CD4-positive, alpha-beta T cell (primary cell): ENCODE data around the gene ASAH2. TPM values are rescaled to one million over a fixed set of nuclear protein-coding genes. Genes with fewer than 3 reads are reported as not detected.
"Not testable (repeated sequence)": the region's sequence is repeated elsewhere in the genome, so short reads cannot be mapped to it uniquely, and the experiment has no call there.

Experiments
- ATAC-seq: fragments of 200-7000 bp; cut with Tn5 transposase; one replicate; pipeline ENCODE4 v1.10.0; 2022; ENCODE audit warnings: mild to moderate bottlenecking; ENCODE audit not compliant: poor library complexity
- CTCF ChIA-PET: fragments of 350-600 bp; sonication (Branson Sonifier 250); formaldehyde crosslinking; loops from one replicate; lab custom pipeline; 2021; ENCODE audit warnings: antibody characterized with exemption, inconsistent platforms; lab: Charles Lee
- POLR2A ChIA-PET: fragments of 350-600 bp; sonication (Branson Sonifier 250); formaldehyde crosslinking; loops from one replicate; lab custom pipeline; 2021; ENCODE audit warnings: antibody characterized with exemption, inconsistent platforms; lab: Charles Lee
- DNase-seq, 14 experiments: peaks; one replicate each; pipeline ENCODE4 v3.0.0-alpha.2; 2013 to 2020; ENCODE audit warnings: mixed read lengths in 2 of 14
- H3K27ac ChIP-seq, 2 donors: one replicate each; pipeline versions ENCODE4 v1.5.1 to v1.7.0; 2013; ENCODE audit warnings: low read length in 2 of 2, low read depth in 1 of 2, mild to moderate bottlenecking in 1 of 2
- H3K27me3 ChIP-seq, 2 experiments: 1 replicate in 1 of 2; 2 replicates in 1 of 2; pipeline versions ENCODE4 v1.6.1 to v1.7.0; 2013; ENCODE audit warnings: low read length in 2 of 2, control low read depth in 1 of 2, mild to moderate bottlenecking in 1 of 2, moderate library complexity in 1 of 2; ENCODE audit not compliant: insufficient read depth in 2 of 2, control insufficient read depth in 1 of 2
- H3K36me3 ChIP-seq: one replicate; pipeline ENCODE4 v1.6.1; 2013; ENCODE audit warnings: low read length, control low read depth; ENCODE audit not compliant: insufficient read depth
- H3K4me1 ChIP-seq: one replicate; pipeline ENCODE4 v1.6.1; 2013; ENCODE audit warnings: low read length, control low read depth; ENCODE audit not compliant: insufficient read depth
- H3K4me3 ChIP-seq: one replicate; pipeline ENCODE4 v1.5.1; 2013; ENCODE audit warnings: mild to moderate bottlenecking, low read length, moderate library complexity
- H3K9me3 ChIP-seq, 2 experiments: 1 replicate in 1 of 2; 2 replicates in 1 of 2; pipeline versions ENCODE4 v1.6.1 to v1.7.0; 2013; ENCODE audit warnings: low read length in 2 of 2, mild to moderate bottlenecking in 2 of 2, control low read depth in 1 of 2, moderate library complexity in 1 of 2; ENCODE audit not compliant: control insufficient read depth in 1 of 2, insufficient read depth in 1 of 2
- H3K27ac Mint-ChIP-seq: one replicate; pipeline ENCODE4 v1.8.0; 2020; ENCODE audit warnings: mixed read lengths
- H3K27me3 Mint-ChIP-seq: one replicate; pipeline ENCODE4 v1.8.0; 2021; ENCODE audit warnings: mixed read lengths
- H3K36me3 Mint-ChIP-seq: one replicate; pipeline ENCODE4 v1.8.0; 2021; ENCODE audit warnings: low read depth, mixed read lengths
- H3K4me1 Mint-ChIP-seq: one replicate; pipeline ENCODE4 v1.8.0; 2021; ENCODE audit warnings: low read depth, mixed read lengths
- H3K4me3 Mint-ChIP-seq: one replicate; pipeline ENCODE4 v1.8.0; 2020; ENCODE audit warnings: mild to moderate bottlenecking, mixed read lengths
- H3K9me3 Mint-ChIP-seq: one replicate; pipeline ENCODE4 v1.8.0; 2020; ENCODE audit warnings: mixed read lengths
- CTCF ChIP-seq: fragments of 200-600 bp; IDR thresholded peaks from one replicate; pipeline ENCODE4 v1.8.0; 2022; ENCODE audit warnings: antibody characterized with exemption, mild to moderate bottlenecking
- intact Hi-C, 2 experiments: fragments of 100-400 bp; cut with DNase I in 1 of 2; cut with micrococcal nuclease in 1 of 2; formaldehyde crosslinking; loops; one replicate each; pipeline versions ENCODE4 v1.15.1 to v1.9.0; 2023 to 2025; cut with DNase I, micrococcal nuclease
- total RNA-seq, 174 experiments: library from RNA in 2 of 174; stranded (reverse) in 2 of 174; gene quantifications; one replicate each; pipeline ENCODE4 v1.2.3 and lab custom pipeline; 2021 to 2026

Gene ASAH2
- total RNA-seq, 2 experiments from 2014 or later = 1.1 to 2.1 TPM

- H3K4me3 ChIP-seq = no peak overlapping the region
- ChIA-PET POLR2A (no interaction called here), CTCF (no interaction called here)
- no peak for TF ChIP-seq CTCF
- H3K27ac Mint-ChIP-seq = no peak overlapping the region
- H3K4me1 Mint-ChIP-seq = no peaks in the 10 kb centered on the region
- no peaks in the 10 kb centered on the region for H3K36me3 ChIP-seq
- no peak overlapping the region for H3K4me3 Mint-ChIP-seq
- DNase-seq (no peak), ATAC-seq (no peak)
- no peaks in the 10 kb centered on the region for H3K9me3 Mint-ChIP-seq
- H3K27me3 Mint-ChIP-seq = peaks cover 27% of the 10 kb centered on the region
- intact Hi-C loops = no loop called here
- no peaks in the 10 kb centered on the region for H3K4me1 ChIP-seq
- H3K36me3 Mint-ChIP-seq = no peaks in the 10 kb centered on the region
- no peaks in the 10 kb centered on the region for H3K9me3 ChIP-seq
- no peak overlapping the region for H3K27ac ChIP-seq
- H3K27me3 ChIP-seq = no peaks in the 10 kb centered on the region
Observed at GRCh38 chr10:50248062-50248461, 3.3 kb downstream of the ASAH2 start.

- POLR2A ChIA-PET = no interaction called here
- DNase-seq = no peak
- Histone ChIP-seq H3K36me3 (no peaks in the 10 kb centered on the region), H3K4me1 (no peaks in the 10 kb centered on the region), H3K27me3 (no peaks in the 10 kb centered on the region), H3K4me3 (no peak overlapping the region), H3K9me3 (no peaks in the 10 kb centered on the region), H3K27ac (no peak overlapping the region)
- Mint-ChIP-seq H3K4me3 (no peak overlapping the region), H3K4me1 (no peaks in the 10 kb centered on the region), H3K27me3 (peaks cover 33% of the 10 kb centered on the region), H3K9me3 (no peaks in the 10 kb centered on the region), H3K27ac (no peak overlapping the region), H3K36me3 (no peaks in the 10 kb centered on the region)
- intact Hi-C loops = no loop called here
- no peak for TF ChIP-seq CTCF
- CTCF ChIA-PET = no interaction called here
- ATAC-seq = no peak
Observed at GRCh38 chr10:50244201-50244600, 7.1 kb downstream of the ASAH2 start.

- no peaks in the 10 kb centered on the region for H3K4me1 Mint-ChIP-seq
- ChIA-PET POLR2A (no interaction called here), CTCF (no interaction called here)
- no peak for ATAC-seq
- H3K27ac Mint-ChIP-seq = no peak overlapping the region
- no peak for DNase-seq
- H3K36me3 Mint-ChIP-seq = no peaks in the 10 kb centered on the region
- Histone ChIP-seq H3K4me3 (no peak overlapping the region), H3K9me3 (no peaks in the 10 kb centered on the region), H3K27ac (no peak overlapping the region), H3K27me3 (no peaks in the 10 kb centered on the region), H3K36me3 (no peaks in the 10 kb centered on the region), H3K4me1 (no peaks in the 10 kb centered on the region)
- no peaks in the 10 kb centered on the region for H3K9me3 Mint-ChIP-seq
- H3K4me3 Mint-ChIP-seq = no peak overlapping the region
- intact Hi-C loops = no loop called here
- TF ChIP-seq CTCF = no peak
- peaks cover 48% of the 10 kb centered on the region for H3K27me3 Mint-ChIP-seq
Observed at GRCh38 chr10:50242777-50243176, 8.5 kb downstream of the ASAH2 start.

- H3K27ac ChIP-seq, CTCF ChIA-PET, ATAC-seq, intact Hi-C loops, H3K36me3 ChIP-seq, H3K9me3 Mint-ChIP-seq, H3K4me3 ChIP-seq, H3K27me3 ChIP-seq, H3K4me1 Mint-ChIP-seq, DNase-seq, H3K4me3 Mint-ChIP-seq, H3K36me3 Mint-ChIP-seq, H3K9me3 ChIP-seq, H3K4me1 ChIP-seq, H3K27ac Mint-ChIP-seq, POLR2A ChIA-PET: not testable (repeated sequence)
- H3K27me3 Mint-ChIP-seq = peaks cover 48% of the 10 kb centered on the region
Observed at GRCh38 chr10:50241478-50241877, 9.8 kb downstream of the ASAH2 start.
